NT2/D1 (cell line): Measurements from ENCODE around the gene TTR.

ENCODE experiments used
- SUZ12 ChIP-seq: IDR thresholded peaks from 2 replicates; pipeline ENCODE4 v1.6.1; 2011; ENCODE audit not compliant: insufficient read length, insufficient read depth; ENCODE audit errors: extremely low read depth
- YY1 ChIP-seq: IDR thresholded peaks from 2 replicates; pipeline ENCODE4 v1.6.1; 2011; ENCODE audit not compliant: insufficient read length, insufficient read depth
- ZNF274 ChIP-seq: IDR thresholded peaks from 2 replicates; pipeline ENCODE4 v1.6.1; 2011; ENCODE audit warnings: mild to moderate bottlenecking, low read depth, low read length

- TF ChIP-seq ZNF274 (no peak), SUZ12 (no peak), YY1 (no peak)
Observed at GRCh38 chr18:31606265-31606664, 14.6 kb downstream of the TTR start.
